Psoas muscle (tissue), 8 donors: ENCODE measurements around the gene SLC16A12. TPM values are rescaled to one million over a fixed set of nuclear protein-coding genes. Genes with fewer than 3 reads are reported as not detected.
"Not testable (repeated sequence)": the region's sequence is repeated elsewhere in the genome, so short reads cannot be mapped to it uniquely, and the experiment has no call there.

Experiments
- ATAC-seq, 4 donors: fragments of 200-7000 bp; cut with Tn5 transposase; one replicate each; pipeline ENCODE4 v1.9.1; 2020; ENCODE audit warnings: moderate library complexity in 3 of 4, mild to moderate bottlenecking in 2 of 4
- DNase-seq, 2 donors: peaks; one replicate each; pipeline ENCODE4 v3.0.0-alpha.2; 2020
- H3K27ac ChIP-seq: fragments of 200-600 bp; one replicate; pipeline ENCODE4 v1.8.0; 2022
- H3K27me3 ChIP-seq, 3 donors: fragments of 200-600 bp in 1 of 3; one replicate each; pipeline versions ENCODE4 v1.6.1 to v1.8.0; 2013 to 2022; ENCODE audit warnings: low read length in 2 of 3, mild to moderate bottlenecking in 2 of 3, moderate library complexity in 1 of 3; ENCODE audit not compliant: insufficient read depth in 3 of 3
- H3K36me3 ChIP-seq, 2 donors: fragments of 200-600 bp in 1 of 2; one replicate each; pipeline versions ENCODE4 v1.6.1 to v1.8.0; 2013 to 2022; ENCODE audit warnings: low read depth in 1 of 2, mild to moderate bottlenecking in 1 of 2, moderate library complexity in 1 of 2; ENCODE audit not compliant: insufficient read depth in 1 of 2
- H3K4me1 ChIP-seq: fragments of 200-600 bp; one replicate; pipeline ENCODE4 v1.8.0; 2022
- H3K4me3 ChIP-seq: fragments of 200-600 bp; one replicate; pipeline ENCODE4 v1.8.0; 2022; ENCODE audit warnings: mild to moderate bottlenecking
- H3K9me3 ChIP-seq: fragments of 200-600 bp; one replicate; pipeline ENCODE4 v1.8.0; 2022
- CTCF ChIP-seq: fragments of 200-600 bp; IDR thresholded peaks from one replicate; pipeline ENCODE4 v1.8.0; 2022; ENCODE audit warnings: antibody characterized with exemption
- WGBS, 3 donors: extraction: QIAGEN DNeasy Blood & Tissue Kit; methylation state at CpG; one replicate each; pipeline versions ENCODE4 v1.1.6 to v1.1.7; 2013; 5-methylcytosine and 5-hydroxymethylcytosine counted together
- intact Hi-C, 2 donors: fragments of 100-400 bp; cut with DNase I; formaldehyde crosslinking; loops; one replicate each; pipeline versions ENCODE4 v1.11.0 to v1.14.2; 2022
- polyA plus RNA-seq, 3 donors: library from polyadenylated mRNA; stranded (reverse); fragments of 200-250 nt; gene quantifications; one replicate each; pipeline ENCODE4 v1.2.3, GENCODE V29; 2013
- total RNA-seq, 4 donors: library from RNA; stranded (reverse); fragmentation: NEBNext Ultra II Directional in 2 of 4; extraction: Animal tissue kit (Norgen Biotek cat#: 25700) in 2 of 4; gene quantifications; one replicate each; pipeline versions ENCODE4 v1.2.1 to v1.2.4, GENCODE V29; 2021 to 2023
- donor health status: healthy with polysubstance abuse.
- donor health status: DM: no; HTN: no; CAD: no; lungs with moderate emphysema.
- donor health status: Bipolar disorder and iron deficiency.
- donor health status: healthy.
- donor health status: DM: yes; HTN: yes; CAD: no.
- donor health status: DM: no; HTN: no; CAD: no.
- donor health status: DM: no; HTN: no; CAD: no.
- donor health status: DM: yes; HTN: yes; CAD: no.

The SLC16A12 gene
- total and polyA plus RNA-seq, 7 donors, result 0.74 to 1.9 (median 1.2) TPM

- Histone ChIP-seq H3K9me3 (no peaks in the 10 kb centered on the region), H3K36me3 (no peaks in the 10 kb centered on the region), H3K27me3 (no peaks in the 10 kb centered on the region), H3K27ac (no peak overlapping the region), H3K4me1 (no peaks in the 10 kb centered on the region), H3K4me3 (no peak overlapping the region)
- WGBS, 3 donors, result 70 to 78% (median 77%) methylated on average over 4 of the region's 4 CpGs
- no peak for ATAC-seq
- no peak for TF ChIP-seq CTCF
- intact Hi-C loops, result no loop called here
- no peak for DNase-seq
Observed at GRCh38 chr10:89552213-89552612, 16.8 kb upstream of the SLC16A12 start.

- intact Hi-C loops, result no loop called here
- Histone ChIP-seq H3K27me3 (no peaks in the 10 kb centered on the region), H3K36me3 (no peaks in the 10 kb centered on the region), H3K27ac (no peak overlapping the region), H3K4me3 (no peak overlapping the region), H3K4me1 (no peaks in the 10 kb centered on the region), H3K9me3 (no peaks in the 10 kb centered on the region)
- TF ChIP-seq CTCF, result no peak
- no peak for ATAC-seq
- DNase-seq, result no peak
- WGBS, 3 donors, result 61 to 68% (median 63%) methylated on average over 5 of the region's 5 CpGs
Observed at GRCh38 chr10:89550509-89550908, 15.1 kb upstream of the SLC16A12 start.

GRCh38 chr10:89549510-89549909 is 14.1 kb upstream of the SLC16A12 start:
- WGBS, 3 donors, result 68 to 83% (median 79%) methylated on average over 1 of the region's 1 CpG
- intact Hi-C loops, result no loop called here

GRCh38 chr10:89548673-89549072 is 13.3 kb upstream of the SLC16A12 start:
- H3K27me3 ChIP-seq, result no peaks in the 10 kb centered on the region
- 87 to 91% (median 90%) methylated on average over 6 of the region's 6 CpGs for WGBS, 3 donors
- no peak overlapping the region for H3K4me3 ChIP-seq
- no peak overlapping the region for H3K27ac ChIP-seq
- DNase-seq (no peak), ATAC-seq (no peak)
- intact Hi-C loops, result no loop called here
- TF ChIP-seq CTCF, result no peak
- no peaks in the 10 kb centered on the region for H3K4me1 ChIP-seq
- H3K36me3 ChIP-seq, result no peaks in the 10 kb centered on the region
- H3K9me3 ChIP-seq, result no peaks in the 10 kb centered on the region

More at GRCh38 chr10:89549510-89549909, 14.1 kb upstream of the SLC16A12 start:
- ATAC-seq (no peak), DNase-seq (no peak)
- Histone ChIP-seq H3K27ac (no peak overlapping the region), H3K27me3 (no peaks in the 10 kb centered on the region), H3K9me3 (no peaks in the 10 kb centered on the region), H3K36me3 (no peaks in the 10 kb centered on the region), H3K4me3 (no peak overlapping the region), H3K4me1 (no peaks in the 10 kb centered on the region)
- no peak for TF ChIP-seq CTCF

GRCh38 chr10:89547853-89548513 is 12.6 kb upstream of the SLC16A12 start:
- Histone ChIP-seq H3K4me3 (no peak overlapping the region), H3K4me1 (no peaks in the 10 kb centered on the region), H3K9me3 (no peaks in the 10 kb centered on the region), H3K27me3 (no peaks in the 10 kb centered on the region), H3K36me3 (no peaks in the 10 kb centered on the region), H3K27ac (no peak overlapping the region)
- ATAC-seq (no peak), DNase-seq (no peak)
- 86 to 93% (median 93%) methylated on average over 2 of the region's 2 CpGs for WGBS, 3 donors
- intact Hi-C loops, result no loop called here
- no peak for TF ChIP-seq CTCF

- H3K4me1 ChIP-seq, ATAC-seq, DNase-seq, H3K4me3 ChIP-seq, H3K27me3 ChIP-seq, H3K36me3 ChIP-seq, intact Hi-C loops, H3K9me3 ChIP-seq, H3K27ac ChIP-seq: not testable (repeated sequence)
- 95 to 100% (median 95%) methylated on average over 1 of the region's 1 CpG for WGBS, 3 donors
Observed at GRCh38 chr10:89546651-89547050, 11.3 kb upstream of the SLC16A12 start.
